Medulla oblongata (tissue), 1 donor: ENCODE results near the gene PPP1R13B.

Experiments used
- DNase-seq: peaks from one replicate; pipeline ENCODE4 v3.0.0-alpha.2; 2015; ENCODE audit errors: extremely low spot score

PPP1R13B gene

DNA sequence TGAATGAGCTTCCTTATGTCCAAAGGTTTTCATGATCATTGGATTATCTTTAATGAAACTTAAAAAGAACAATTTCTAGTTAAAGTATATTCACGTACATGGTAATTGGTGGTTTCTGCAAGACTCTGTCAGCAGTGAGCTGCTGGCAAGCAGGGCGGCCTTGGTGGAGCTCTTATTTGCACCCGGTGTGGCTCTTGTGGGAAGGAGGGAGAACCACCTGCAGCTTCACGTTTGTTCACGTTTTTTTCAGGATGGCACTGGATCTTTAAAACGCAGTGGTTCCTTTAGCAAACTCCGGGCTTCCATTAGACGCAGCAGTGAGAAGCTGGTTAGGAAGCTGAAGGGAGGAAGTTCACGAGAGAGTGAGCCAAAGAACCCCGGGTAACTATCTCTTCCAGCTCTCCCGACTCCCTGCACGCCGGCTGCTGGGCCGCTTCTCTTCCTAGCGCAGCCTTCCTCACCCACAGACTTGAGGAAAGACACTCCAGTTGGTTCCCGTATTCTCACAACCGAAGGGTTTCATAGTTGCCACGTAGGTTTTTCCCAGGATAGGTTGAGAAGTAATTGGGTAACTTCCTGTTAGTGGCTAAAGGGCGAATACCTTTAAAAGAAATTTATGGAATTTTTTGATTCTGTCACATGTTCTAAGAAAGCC, 160.4 kb downstream of the PPP1R13B start:
- no peak for DNase-seq

DNA sequence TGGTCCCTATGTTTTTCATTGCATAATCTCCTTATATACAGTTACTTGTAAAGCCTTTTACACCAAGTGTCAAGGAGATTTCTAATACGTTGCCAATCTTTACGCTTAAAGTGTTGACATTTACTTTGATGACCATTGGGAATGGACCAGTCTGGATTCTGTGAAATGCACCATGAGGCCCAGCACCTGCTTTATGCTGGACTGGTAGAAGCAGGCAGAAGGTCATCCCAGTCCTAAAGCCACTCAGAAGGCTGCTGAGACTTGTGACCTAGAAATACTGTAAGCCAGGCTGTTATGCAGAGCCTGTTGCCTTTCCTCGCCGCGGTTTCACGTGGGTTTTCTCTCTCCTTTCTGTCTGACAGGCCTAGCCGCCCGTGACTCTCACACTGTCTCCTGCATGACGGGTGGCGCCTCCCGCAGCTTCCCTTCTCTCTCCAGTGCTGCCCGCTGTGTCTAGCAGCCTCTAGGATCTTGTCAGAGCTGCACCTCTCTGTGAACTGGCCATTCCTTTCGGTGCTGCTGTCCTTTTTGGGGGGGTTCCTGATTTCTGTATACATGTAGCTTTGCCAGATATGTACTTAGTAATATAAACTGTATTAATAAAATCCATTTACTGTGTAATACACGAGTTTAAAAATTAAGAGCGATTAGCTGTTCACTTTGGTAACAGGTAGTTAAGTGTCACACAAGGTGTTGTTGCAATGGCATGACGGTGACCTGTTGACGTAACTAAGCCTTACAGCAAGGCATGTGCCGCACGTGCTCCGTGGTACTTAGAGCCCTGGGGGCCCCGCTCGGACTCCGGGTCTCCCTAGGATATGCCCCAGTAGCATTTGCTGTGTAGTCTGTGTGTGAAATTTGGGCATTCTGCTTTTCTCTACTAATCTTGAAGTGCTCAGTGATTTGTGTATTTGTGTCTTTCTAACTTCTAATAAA, 161.8 kb downstream of the PPP1R13B start:
- DNase-seq = no peak

- DNase-seq = no peak
Observed at GRCh38 chr14:103684871-103685270, 162.5 kb downstream of the PPP1R13B start.

DNA sequence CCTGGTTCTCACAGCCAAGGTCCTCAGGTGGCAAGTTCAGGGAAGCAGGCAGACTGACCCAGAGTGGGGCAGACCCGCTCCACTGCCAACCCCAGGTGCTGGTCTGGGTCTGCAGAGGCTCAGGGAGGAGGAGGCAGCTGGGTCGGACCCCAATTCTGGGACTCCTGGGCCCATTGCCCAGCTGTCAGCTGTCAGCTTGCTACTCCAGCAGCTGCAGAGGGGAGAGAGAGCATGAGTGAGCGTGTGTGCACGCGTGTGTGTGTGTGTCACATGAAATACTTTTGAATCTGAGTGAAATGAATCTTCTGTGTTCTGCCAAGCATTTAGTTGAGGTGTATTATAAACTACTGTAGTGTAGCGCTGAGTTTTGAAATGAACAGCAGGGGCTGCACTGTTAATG, 162.9 kb downstream of the PPP1R13B start:
- no peak for DNase-seq
